Activated CD4-positive, alpha-beta T cell treated with anti-CD3 and anti-CD28 coated beads, Interleukin-2, amount 10 ng/mL, durations not matched to agents 7 days and 5 days (primary cell): ENCODE measurements around the gene RALGAPA2. TPM values are rescaled to one million over a fixed set of nuclear protein-coding genes. Genes with fewer than 3 reads are reported as not detected.
A peak's percentile ranks its signal among the peaks of the same experiment; 100 is the strongest.

Source experiments
- CTCF ChIA-PET: fragments of 350-600 bp; sonication (Branson Sonifier 250); formaldehyde crosslinking; loops from one replicate; lab custom pipeline; 2021; ENCODE audit warnings: antibody characterized with exemption; lab: Charles Lee
- POLR2A ChIA-PET: fragments of 350-600 bp; sonication (Branson Sonifier 250); formaldehyde crosslinking; loops from one replicate; lab custom pipeline; 2021; ENCODE audit warnings: antibody characterized with exemption; lab: Charles Lee
- DNase-seq: peaks from one replicate; pipeline ENCODE4 v3.0.0-alpha.2; 2020
- H3K27ac Mint-ChIP-seq: one replicate; pipeline ENCODE4 v1.8.0; 2021; ENCODE audit warnings: mild to moderate bottlenecking, moderate library complexity, mixed read lengths
- H3K27me3 Mint-ChIP-seq: one replicate; pipeline ENCODE4 v1.8.0; 2021; ENCODE audit warnings: mixed read lengths
- H3K36me3 Mint-ChIP-seq: one replicate; pipeline ENCODE4 v1.8.0; 2021; ENCODE audit warnings: low read depth, mixed read lengths
- H3K4me1 Mint-ChIP-seq: one replicate; pipeline ENCODE4 v1.8.0; 2021; ENCODE audit warnings: mixed read lengths
- H3K4me3 Mint-ChIP-seq: one replicate; pipeline ENCODE4 v1.8.0; 2021; ENCODE audit warnings: mild to moderate bottlenecking, moderate library complexity, mixed read lengths
- H3K9me3 Mint-ChIP-seq: one replicate; pipeline ENCODE4 v1.8.0; 2021; ENCODE audit warnings: mixed read lengths
- total RNA-seq, 2 experiments: library from RNA; stranded (reverse); gene quantifications; one replicate each; pipeline ENCODE4 v1.2.3, GENCODE V29; 2021

The RALGAPA2 gene
- total RNA-seq, 2 experiments from 2014 or later, result 26.4 to 31.7 TPM

DNA sequence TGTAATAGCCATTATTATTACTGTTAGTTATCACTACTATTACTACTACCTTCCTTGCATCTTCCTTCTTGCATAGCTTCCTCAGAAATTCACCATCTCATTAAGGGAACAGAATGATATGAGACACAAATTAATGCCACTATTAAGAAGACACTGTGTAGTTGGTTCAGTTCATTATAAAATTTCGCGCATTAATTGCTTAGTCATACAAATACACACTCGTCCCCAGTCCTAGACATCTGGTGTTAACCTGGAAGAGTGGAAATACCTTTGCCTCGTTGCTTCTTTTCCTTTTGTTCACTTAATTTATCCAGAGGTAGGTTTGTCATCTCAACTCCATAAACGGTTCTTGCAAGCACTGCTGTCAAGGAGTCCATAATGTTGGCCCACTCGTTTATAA lies 107.5 kb downstream of the RALGAPA2 start:
- Mint-ChIP-seq H3K36me3 (peaks cover 23% of the 10 kb centered on the region), H3K4me1 (peaks cover 7% of the 10 kb centered on the region), H3K4me3 (no peak overlapping the region), H3K27ac (no peak overlapping the region), H3K27me3 (no peaks in the 10 kb centered on the region), H3K9me3 (no peaks in the 10 kb centered on the region)
- DNase-seq, result no peak
- ChIA-PET POLR2A (no interaction called here), CTCF (interaction anchor here (1.0 kb wide), 1 partner anchor 11 kb away, joined by 3 read pairs; no protein-coding TSS in a partner anchor)

DNA sequence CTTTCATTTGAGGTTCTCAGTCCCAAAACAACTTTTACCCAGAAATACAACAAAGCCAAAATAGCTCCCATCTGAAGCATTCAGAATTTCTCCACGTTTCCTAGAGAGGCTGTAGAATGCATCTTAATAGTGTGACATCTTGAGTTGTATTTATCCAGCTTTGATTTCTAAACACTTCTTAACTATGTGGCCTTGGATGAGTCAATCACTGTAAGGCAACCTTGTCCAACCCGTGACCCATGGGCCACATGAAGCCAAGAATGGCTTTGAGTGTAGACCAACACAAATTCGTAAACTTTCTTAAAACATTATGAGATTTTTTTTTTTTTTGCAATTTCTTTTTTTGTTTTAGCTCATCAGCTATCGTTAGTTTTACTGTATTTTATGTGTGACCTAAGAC lies 108.1 kb downstream of the RALGAPA2 start:
- POLR2A ChIA-PET, result no interaction called here
- Mint-ChIP-seq H3K27ac (no peak overlapping the region), H3K4me3 (no peak overlapping the region), H3K4me1 (peaks cover 7% of the 10 kb centered on the region), H3K27me3 (no peaks in the 10 kb centered on the region), H3K9me3 (no peaks in the 10 kb centered on the region), H3K36me3 (peaks cover 22% of the 10 kb centered on the region)
- CTCF ChIA-PET, result interaction anchor here (1.0 kb wide), 1 partner anchor 11 kb away, joined by 3 read pairs; no protein-coding TSS in a partner anchor
- DNase-seq, result no peak

DNA sequence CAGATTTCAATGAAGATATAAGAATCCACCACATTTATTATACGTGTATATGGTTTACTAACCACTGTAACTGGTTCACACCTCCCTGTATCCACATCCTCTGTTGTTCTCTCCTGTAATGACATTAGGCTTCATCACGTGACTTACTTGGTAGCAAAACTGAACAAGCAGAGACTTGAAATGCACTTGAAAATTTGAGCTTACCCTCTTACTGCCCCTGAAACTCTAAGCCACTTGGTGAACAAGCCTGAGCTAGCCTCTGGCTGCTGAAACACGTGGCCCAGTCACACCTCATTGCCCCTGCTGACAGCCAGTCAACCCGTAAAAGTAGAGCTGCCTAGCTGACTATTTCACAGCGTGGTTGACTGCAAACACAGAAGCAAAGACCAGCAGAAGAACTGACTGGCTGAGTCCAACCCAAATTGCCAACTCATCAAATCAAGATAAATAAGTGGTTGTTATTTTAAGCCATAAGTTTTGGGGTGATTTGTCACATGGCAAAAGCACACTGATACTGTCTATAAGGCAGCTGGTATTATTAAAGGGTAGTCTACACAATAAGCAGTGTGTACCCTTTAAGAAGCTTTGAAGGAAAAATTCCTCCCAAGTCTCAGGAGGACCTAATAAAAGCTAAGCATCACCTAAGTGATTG lies 109.0 kb downstream of the RALGAPA2 start:
- Mint-ChIP-seq H3K4me3 (no peak overlapping the region), H3K27me3 (no peaks in the 10 kb centered on the region), H3K4me1 (peaks cover 7% of the 10 kb centered on the region), H3K27ac (no peak overlapping the region), H3K9me3 (no peaks in the 10 kb centered on the region), H3K36me3 (peaks cover 19% of the 10 kb centered on the region)
- no peak for DNase-seq
- CTCF ChIA-PET, result no interaction called here
- POLR2A ChIA-PET, result no interaction called here

DNA sequence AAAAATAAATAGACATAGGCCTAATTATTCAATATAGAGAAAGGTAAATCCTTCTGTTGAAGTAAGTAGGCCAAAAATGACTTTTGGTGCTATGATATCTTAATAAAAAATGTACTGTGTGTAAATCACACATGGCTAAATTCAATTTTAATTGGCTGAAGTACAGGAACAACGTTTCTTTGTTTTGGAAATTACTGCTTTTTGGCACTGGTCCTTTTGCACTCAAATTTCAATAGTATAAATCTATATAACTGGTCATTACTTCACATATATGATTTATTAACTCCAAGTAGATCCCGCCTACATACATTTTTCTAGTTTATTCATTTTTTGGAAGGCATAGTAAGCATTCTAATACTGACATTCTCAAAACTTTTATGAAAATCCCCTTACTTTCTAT lies 114.5 kb downstream of the RALGAPA2 start:
- H3K9me3 Mint-ChIP-seq, result no peaks in the 10 kb centered on the region
- ChIA-PET CTCF (no interaction called here), POLR2A (no interaction called here)
- peaks cover 4% of the 10 kb centered on the region for H3K4me1 Mint-ChIP-seq
- H3K27me3 Mint-ChIP-seq, result no peaks in the 10 kb centered on the region
- H3K27ac Mint-ChIP-seq, result no peak overlapping the region
- no peak for DNase-seq
- no peak overlapping the region for H3K4me3 Mint-ChIP-seq
- H3K36me3 Mint-ChIP-seq, result peaks cover 10% of the 10 kb centered on the region

DNA sequence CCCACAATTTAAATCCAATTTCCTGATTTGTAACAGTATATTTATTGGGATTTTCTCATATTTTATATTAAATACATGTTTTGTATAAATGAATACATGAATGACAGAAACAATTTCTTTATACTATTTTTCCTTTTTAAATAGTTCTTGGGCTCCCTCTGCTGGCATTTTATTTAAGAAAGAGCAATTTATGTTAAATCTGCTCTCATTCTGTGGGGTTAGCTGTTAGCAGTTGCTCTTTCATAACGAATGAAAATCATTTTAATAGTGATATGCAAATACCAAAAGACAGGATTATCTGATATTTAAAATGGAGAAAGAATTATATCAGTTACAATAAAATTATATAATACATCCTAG lies 118.3 kb downstream of the RALGAPA2 start:
- ChIA-PET CTCF (interaction anchor here (0.9 to 1.1 kb wide), 2 partner anchors 15 to 17 kb away, joined by 3 read pairs; no protein-coding TSS in a partner anchor), POLR2A (no interaction called here)
- H3K27me3 Mint-ChIP-seq, result no peaks in the 10 kb centered on the region
- no peaks in the 10 kb centered on the region for H3K9me3 Mint-ChIP-seq
- no peak for DNase-seq
- H3K27ac Mint-ChIP-seq, result no peak overlapping the region
- H3K4me3 Mint-ChIP-seq, result no peak overlapping the region
- peaks cover 4% of the 10 kb centered on the region for H3K36me3 Mint-ChIP-seq
- peaks cover 3% of the 10 kb centered on the region for H3K4me1 Mint-ChIP-seq

DNA sequence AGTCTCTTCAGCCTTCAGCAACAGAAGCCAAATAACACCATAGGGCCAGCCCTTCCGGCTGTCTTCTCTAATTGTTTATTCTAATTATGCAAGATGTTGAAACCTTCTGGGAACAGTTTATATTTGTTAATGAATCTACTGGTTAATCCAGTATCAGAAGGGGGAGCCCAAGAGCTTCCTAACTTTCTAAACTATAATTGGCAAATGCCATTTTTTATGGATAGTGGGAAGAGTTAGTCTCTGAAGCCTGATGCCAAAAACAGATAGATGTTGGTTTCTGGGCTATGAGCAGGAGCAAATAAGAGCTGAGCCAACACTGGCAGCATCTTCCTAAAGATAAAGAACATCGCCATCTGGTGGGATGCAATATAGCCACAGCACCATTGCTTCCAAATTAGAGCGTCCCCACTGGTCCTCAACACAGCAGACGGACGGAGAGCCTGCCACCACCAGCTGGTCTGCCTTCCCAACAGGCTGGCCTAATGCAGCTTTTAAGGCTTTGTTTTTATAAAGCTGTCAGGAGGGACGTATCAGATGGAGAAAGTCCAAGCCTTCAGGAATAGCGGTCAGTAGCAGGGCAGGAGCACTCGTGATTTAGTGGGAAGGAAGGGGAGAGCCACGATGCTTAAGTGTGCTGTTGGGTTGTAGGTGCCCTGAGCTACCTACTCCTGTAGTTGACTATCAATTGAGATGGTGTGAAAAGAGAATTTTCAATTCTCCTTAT lies 118.8 kb downstream of the RALGAPA2 start:
- no peak overlapping the region for H3K27ac Mint-ChIP-seq
- DNase-seq, result peak; percentile 17
- H3K36me3 Mint-ChIP-seq, result peaks cover 6% of the 10 kb centered on the region
- POLR2A ChIA-PET, result no interaction called here
- H3K27me3 Mint-ChIP-seq, result no peaks in the 10 kb centered on the region
- no peaks in the 10 kb centered on the region for H3K9me3 Mint-ChIP-seq
- CTCF ChIA-PET, result interaction anchor here (1.1 kb wide), 1 partner anchor 14 kb away, joined by 3 read pairs; no protein-coding TSS in a partner anchor
- peaks cover 3% of the 10 kb centered on the region for H3K4me1 Mint-ChIP-seq
- no peak overlapping the region for H3K4me3 Mint-ChIP-seq

DNA sequence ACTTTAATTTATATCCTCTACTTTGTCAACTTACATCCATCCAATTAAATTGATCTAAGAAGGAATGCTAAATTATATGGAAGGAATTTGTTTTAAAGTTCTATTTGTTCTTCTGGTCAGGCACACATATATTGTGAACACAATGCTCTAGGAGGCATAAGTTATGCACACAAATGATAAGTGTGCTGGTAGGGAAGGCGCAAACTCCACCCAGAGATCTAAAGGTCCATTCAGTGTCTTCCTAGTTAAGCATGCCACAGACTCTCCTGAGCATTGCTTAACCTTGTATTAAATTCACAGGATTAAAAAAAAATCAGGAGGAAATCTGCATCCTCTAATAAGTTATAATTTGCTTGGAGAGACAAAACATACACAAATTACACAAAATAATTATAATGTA lies 127.3 kb downstream of the RALGAPA2 start:
- Mint-ChIP-seq H3K27me3 (no peaks in the 10 kb centered on the region), H3K9me3 (no peaks in the 10 kb centered on the region), H3K36me3 (peaks cover 26% of the 10 kb centered on the region), H3K27ac (no peak overlapping the region), H3K4me1 (peaks cover 9% of the 10 kb centered on the region), H3K4me3 (no peak overlapping the region)
- ChIA-PET POLR2A (no interaction called here), CTCF (no interaction called here)
- no peak for DNase-seq

DNA sequence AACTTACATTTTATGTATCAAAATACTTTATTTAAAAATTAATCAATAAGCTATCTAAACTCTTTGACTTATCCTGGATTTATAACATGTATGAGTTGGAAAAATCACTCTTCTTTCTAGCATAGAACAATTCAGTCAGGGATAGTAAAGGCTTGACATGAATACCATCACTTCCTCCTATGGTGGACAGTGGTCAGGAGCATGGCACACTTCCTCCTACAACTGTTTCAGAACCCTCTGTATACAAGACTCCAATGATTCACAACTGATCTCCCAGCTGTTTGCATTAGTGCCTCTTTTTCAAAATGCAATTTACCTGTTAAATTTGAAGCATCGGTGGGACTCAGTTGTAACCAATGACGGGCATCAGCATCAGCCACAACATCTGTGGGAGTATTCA lies 129.7 kb downstream of the RALGAPA2 start:
- Mint-ChIP-seq H3K9me3 (no peaks in the 10 kb centered on the region), H3K36me3 (peaks cover 25% of the 10 kb centered on the region), H3K27ac (no peak overlapping the region), H3K4me1 (peaks cover 17% of the 10 kb centered on the region), H3K27me3 (no peaks in the 10 kb centered on the region), H3K4me3 (no peak overlapping the region)
- POLR2A ChIA-PET, result no interaction called here
- DNase-seq, result no peak
- CTCF ChIA-PET, result interaction anchor here (0.6 kb wide), 1 partner anchor 78 kb away, joined by 3 read pairs; no protein-coding TSS in a partner anchor

DNA sequence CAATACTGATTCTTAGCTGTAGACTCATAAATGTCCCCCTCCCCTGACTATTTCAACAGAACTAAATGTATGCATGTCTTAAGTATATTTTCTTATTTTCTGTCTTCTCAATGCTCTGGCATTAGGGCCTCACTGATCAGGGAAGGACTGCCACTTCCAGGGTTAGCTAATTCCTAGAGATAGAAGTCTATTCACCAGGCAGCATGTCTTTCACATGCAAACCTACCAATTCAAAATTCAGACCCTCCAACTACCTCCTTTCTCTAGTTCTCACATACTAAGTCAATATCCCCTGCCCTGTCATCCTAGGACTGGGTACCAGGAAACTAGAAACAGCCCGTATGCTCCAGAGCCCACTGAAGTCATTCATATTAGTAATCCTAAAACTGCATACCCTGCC lies 132.3 kb downstream of the RALGAPA2 start:
- peaks cover 25% of the 10 kb centered on the region for H3K36me3 Mint-ChIP-seq

DNA sequence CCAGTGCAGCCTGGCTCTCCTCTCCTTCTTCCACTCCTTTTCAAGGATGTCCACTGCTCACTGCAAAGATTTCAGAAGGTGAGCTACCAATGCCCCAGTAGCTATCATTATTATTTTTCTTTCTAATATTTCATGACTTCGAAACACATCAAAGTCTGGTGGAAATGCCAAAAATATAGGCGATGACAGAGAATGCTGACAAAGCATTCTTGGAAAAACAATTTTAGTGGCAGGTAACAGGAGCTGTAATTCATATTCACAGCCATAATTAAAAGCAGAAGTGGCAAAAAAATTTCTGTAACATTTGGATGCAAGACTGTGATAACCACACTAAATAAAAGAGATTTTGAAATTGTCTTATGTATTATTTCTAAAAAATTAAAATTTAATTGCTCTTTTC lies 133.6 kb downstream of the RALGAPA2 start:
- H3K4me3 Mint-ChIP-seq, result no peak overlapping the region
- no peaks in the 10 kb centered on the region for H3K9me3 Mint-ChIP-seq
- H3K27me3 Mint-ChIP-seq, result no peaks in the 10 kb centered on the region
- ChIA-PET POLR2A (no interaction called here), CTCF (interaction anchor here (1.0 kb wide), 1 partner anchor 15 kb away, joined by 3 read pairs; no protein-coding TSS in a partner anchor)
- H3K4me1 Mint-ChIP-seq, result peaks cover 10% of the 10 kb centered on the region
- H3K36me3 Mint-ChIP-seq, result peaks cover 31% of the 10 kb centered on the region
- H3K27ac Mint-ChIP-seq, result no peak overlapping the region
- DNase-seq, result no peak

More for the DNA sequence above, 132.3 kb downstream of the RALGAPA2 start:
- ChIA-PET CTCF (no interaction called here), POLR2A (no interaction called here)
- DNase-seq, result no peak
- Mint-ChIP-seq H3K4me1 (peaks cover 10% of the 10 kb centered on the region), H3K9me3 (no peaks in the 10 kb centered on the region), H3K27me3 (no peaks in the 10 kb centered on the region), H3K27ac (no peak overlapping the region), H3K4me3 (no peak overlapping the region)

DNA sequence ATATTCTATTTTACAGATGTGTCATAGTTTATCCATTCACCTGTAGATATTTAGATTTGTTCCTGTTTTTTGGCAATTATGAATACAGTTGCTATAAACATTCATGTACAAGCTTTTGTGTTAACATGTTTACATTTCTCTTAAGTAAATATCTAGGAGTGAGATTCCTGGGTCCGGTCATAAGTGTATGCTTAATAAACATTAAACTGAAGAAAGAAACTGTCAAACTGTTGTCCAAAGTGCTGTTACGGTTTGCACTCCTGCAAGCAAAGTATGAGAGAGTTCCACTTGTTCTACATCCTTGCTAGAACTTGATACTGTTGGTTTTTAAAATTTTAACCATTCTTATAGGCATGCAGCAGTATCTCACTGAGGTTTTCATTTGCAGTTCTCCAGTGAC lies 138.6 kb downstream of the RALGAPA2 start:
- H3K4me1 Mint-ChIP-seq, result no peaks in the 10 kb centered on the region
- no peak overlapping the region for H3K4me3 Mint-ChIP-seq
- no peak for DNase-seq
- ChIA-PET POLR2A (no interaction called here), CTCF (no interaction called here)
- H3K27ac Mint-ChIP-seq, result no peak overlapping the region
- no peaks in the 10 kb centered on the region for H3K9me3 Mint-ChIP-seq
- no peaks in the 10 kb centered on the region for H3K27me3 Mint-ChIP-seq
- H3K36me3 Mint-ChIP-seq, result peaks cover 18% of the 10 kb centered on the region

DNA sequence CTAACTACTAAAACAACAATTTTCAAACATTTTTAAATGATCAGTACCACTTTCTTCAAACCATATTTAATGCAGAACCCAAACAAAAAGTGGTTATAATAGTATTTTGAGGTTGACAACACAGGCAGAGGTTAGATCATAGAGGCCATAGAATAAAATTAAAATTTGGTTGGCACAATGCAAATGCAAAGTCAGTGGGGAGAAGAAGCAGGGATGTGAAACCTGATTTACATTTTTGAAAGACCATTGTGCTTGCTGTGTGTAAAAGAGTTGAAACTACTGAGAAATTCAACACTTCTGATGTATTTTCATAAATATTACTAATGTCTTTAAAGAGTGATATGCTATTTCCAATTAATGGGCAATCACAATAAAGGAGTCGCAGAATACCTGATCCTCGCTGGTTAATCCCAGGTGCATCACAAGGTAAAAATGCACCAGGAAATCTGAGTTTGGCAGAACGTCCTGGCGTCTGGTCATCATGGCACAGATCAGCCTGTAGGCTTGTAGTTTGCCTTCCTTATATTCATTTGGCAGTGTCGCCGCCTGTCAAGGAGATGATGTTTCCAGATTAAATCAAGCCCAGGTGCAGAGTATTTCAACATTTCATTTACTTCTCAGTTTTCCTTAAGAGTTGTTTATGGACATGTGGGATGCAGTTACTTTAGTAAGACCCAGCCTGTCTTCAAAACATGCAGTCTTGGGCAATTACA lies 141.2 kb downstream of the RALGAPA2 start:
- H3K27me3 Mint-ChIP-seq, result no peaks in the 10 kb centered on the region
- no peak overlapping the region for H3K27ac Mint-ChIP-seq
- no peaks in the 10 kb centered on the region for H3K9me3 Mint-ChIP-seq
- DNase-seq, result no peak
- no peaks in the 10 kb centered on the region for H3K4me1 Mint-ChIP-seq
- peaks cover 18% of the 10 kb centered on the region for H3K36me3 Mint-ChIP-seq
- no peak overlapping the region for H3K4me3 Mint-ChIP-seq
- ChIA-PET POLR2A (no interaction called here), CTCF (no interaction called here)
